BLaER1 treated with 17β-estradiol and CSF1 and Interleukin-3, amounts not matched to agents 10 nM and 100 nM (cell line): Measurements from ENCODE around the gene LSM8.
A peak's percentile ranks its signal among the peaks of the same experiment; 100 is the strongest.

ENCODE experiments used
- H3K27ac ChIP-seq, 11 experiments: shearing (Covaris generic); formaldehyde crosslinking; 2 replicates each; pipeline ENCODE4 v1.8.1; 2022
- H3K27me3 ChIP-seq, 11 experiments: shearing (Covaris generic); formaldehyde crosslinking; 2 replicates each; pipeline ENCODE4 v1.8.1; 2022
- H3K36me3 ChIP-seq, 11 experiments: shearing (Covaris generic); formaldehyde crosslinking; 2 replicates each; pipeline ENCODE4 v1.8.1; 2022
- H3K4me1 ChIP-seq, 10 experiments: shearing (Covaris generic); formaldehyde crosslinking; 2 replicates each; pipeline ENCODE4 v1.8.1; 2022
- H3K4me2 ChIP-seq, 11 experiments: shearing (Covaris generic); formaldehyde crosslinking; 2 replicates each; pipeline ENCODE4 v1.8.1; 2022
- H3K4me3 ChIP-seq, 10 experiments: shearing (Covaris generic); formaldehyde crosslinking; 2 replicates each; pipeline ENCODE4 v1.8.1; 2022
- H3K9ac ChIP-seq, 11 experiments: shearing (Covaris generic); formaldehyde crosslinking; 2 replicates each; pipeline ENCODE4 v1.8.1; 2022
- H3K9me3 ChIP-seq, 11 experiments: shearing (Covaris generic); formaldehyde crosslinking; replicated peaks in 1 of 11; 2 replicates each; pipeline ENCODE4 v1.8.1; 2022
- H4K20me1 ChIP-seq, 11 experiments: shearing (Covaris generic); formaldehyde crosslinking; 2 replicates each; pipeline ENCODE4 v1.8.1; 2022
- Cebpa-rat ChIP-seq, 11 experiments: shearing (Covaris generic); IDR thresholded peaks; 2 replicates each; pipeline ENCODE4 v1.8.1; 2022

The LSM8 gene

DNA sequence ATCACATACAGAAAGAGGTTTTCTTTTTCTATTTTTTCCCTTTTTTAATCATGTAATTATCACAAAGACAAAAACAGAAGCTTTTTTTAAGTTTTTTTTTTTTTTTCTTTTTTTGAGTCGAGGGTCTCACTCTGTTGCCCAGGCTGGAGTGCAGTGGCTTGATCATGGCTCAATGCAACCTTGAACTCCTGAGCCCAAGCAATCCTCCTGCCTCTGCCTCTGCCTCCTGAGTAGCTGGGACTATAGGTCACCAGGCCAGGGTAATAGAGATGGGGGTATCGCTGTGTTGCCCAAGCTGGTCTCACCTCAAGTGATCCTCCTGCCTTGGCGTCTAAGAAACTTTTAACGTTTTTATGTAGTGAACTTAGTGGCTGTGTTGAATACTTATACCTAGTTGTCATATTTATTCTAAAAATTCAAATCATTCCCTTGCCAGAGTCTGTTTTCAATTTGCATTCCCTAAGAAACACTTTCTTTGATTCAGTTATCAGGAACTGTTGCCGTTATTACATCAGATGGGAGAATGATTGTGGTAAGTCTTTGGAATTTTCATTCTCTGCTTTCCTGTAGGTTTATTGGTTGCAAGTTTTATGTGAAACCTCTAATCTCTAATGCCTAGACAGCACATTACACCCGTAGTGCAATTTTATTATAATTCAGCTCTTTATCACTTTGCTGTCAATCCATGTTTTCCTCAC lies 1.3 kb downstream of the LSM8 start:
- peak overlapping the region; percentile 70 to 92 (median 82) for H3K4me3 ChIP-seq
- peaks cover 18 to 39% (median 28%) of the 10 kb centered on the region in 10 experiments for H3K4me1 ChIP-seq
- H3K9ac ChIP-seq: peak overlapping the region; percentile 94 to 99 (median 97)
- TF ChIP-seq Cebpa-rat (IDR thresholded peaks at IDR 0.05): no peak
- no peaks in the 10 kb centered on the region for H3K9me3 ChIP-seq
- peak overlapping the region; percentile 74 to 97 (median 85) for H3K4me2 ChIP-seq
- no peaks in the 10 kb centered on the region for H3K27me3 ChIP-seq
- H4K20me1 ChIP-seq: peaks cover 8 to 39% (median 24%) of the 10 kb centered on the region in 11 experiments; a peak in 14 of 22 replicates
- H3K36me3 ChIP-seq: peaks cover 34 to 53% (median 40%) of the 10 kb centered on the region in 11 experiments
- H3K27ac ChIP-seq: peak overlapping the region; percentile 96 to 99 (median 97); a peak in 19 of 22 replicates

DNA sequence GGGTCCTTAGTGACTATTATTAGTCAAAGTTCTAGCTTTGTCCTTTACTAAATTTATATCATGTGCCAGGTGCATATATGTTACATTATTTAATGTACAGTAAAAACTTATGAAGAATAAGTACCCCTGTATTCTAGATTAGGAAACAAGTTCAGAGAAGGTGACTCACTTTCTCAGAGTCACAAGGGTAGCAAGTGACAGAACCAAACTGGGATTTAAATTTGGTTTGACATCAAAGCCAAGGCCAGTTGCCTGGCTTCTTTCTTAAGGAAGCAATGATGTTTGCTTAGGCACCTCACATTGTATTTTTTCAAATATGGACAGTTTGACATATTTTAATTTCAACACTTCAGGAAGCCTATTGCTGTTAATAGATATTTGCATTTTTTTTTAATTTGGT lies 2.5 kb downstream of the LSM8 start:
- peak overlapping the region in 1 of 11 experiments; percentile 23; a peak in 1 of 22 replicates for H3K9ac ChIP-seq
- H3K9me3 ChIP-seq: no peaks in the 10 kb centered on the region
- peaks cover 46 to 64% (median 51%) of the 10 kb centered on the region in 11 experiments for H3K36me3 ChIP-seq
- H3K4me3 ChIP-seq: peak overlapping the region in 2 of 10 experiments; percentile 70 to 82; a peak in 4 of 20 replicates
- H3K4me2 ChIP-seq: peak overlapping the region in 10 of 11 experiments; percentile 39 to 97 (median 84); a peak in 19 of 22 replicates
- peaks cover 18 to 39% (median 28%) of the 10 kb centered on the region in 10 experiments for H3K4me1 ChIP-seq
- no peak overlapping the region for H3K27ac ChIP-seq
- TF ChIP-seq Cebpa-rat (IDR thresholded peaks at IDR 0.05): no peak
- H4K20me1 ChIP-seq: peaks cover 8 to 48% (median 24%) of the 10 kb centered on the region in 11 experiments; a peak in 15 of 22 replicates
- no peaks in the 10 kb centered on the region for H3K27me3 ChIP-seq

DNA sequence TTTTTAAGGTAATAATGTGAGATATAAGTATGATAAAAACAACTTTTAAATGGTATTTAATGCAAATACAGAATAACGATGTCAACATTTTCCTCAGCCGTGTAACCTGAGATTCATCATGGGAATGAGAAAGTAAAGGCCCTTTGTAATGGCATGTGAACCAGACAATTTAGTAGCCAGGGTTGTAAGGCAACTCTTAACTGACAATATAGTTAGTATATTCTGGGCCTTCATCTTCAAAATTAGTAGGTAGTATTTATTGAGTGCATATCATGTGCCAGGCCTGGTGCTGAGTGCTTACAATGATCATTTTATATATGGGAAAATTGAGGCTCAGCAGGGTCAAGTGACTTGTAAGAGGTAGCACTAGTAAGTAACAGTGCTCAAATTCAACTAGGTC lies 10.6 kb downstream of the LSM8 start:
- Histone ChIP-seq H3K4me3 (no peak overlapping the region), H3K4me2 (no peak overlapping the region), H3K27me3 (no peaks in the 10 kb centered on the region), H4K20me1 (peaks cover 0 to 22% (median 7%) of the 10 kb centered on the region in 11 experiments; a peak in 10 of 22 replicates), H3K4me1 (no peaks in the 10 kb centered on the region), H3K9ac (no peak overlapping the region), H3K9me3 (no peaks in the 10 kb centered on the region), H3K36me3 (peaks cover 24 to 56% (median 43%) of the 10 kb centered on the region in 11 experiments), H3K27ac (no peak overlapping the region)
- no peak for TF ChIP-seq Cebpa-rat (IDR thresholded peaks at IDR 0.05)

DNA sequence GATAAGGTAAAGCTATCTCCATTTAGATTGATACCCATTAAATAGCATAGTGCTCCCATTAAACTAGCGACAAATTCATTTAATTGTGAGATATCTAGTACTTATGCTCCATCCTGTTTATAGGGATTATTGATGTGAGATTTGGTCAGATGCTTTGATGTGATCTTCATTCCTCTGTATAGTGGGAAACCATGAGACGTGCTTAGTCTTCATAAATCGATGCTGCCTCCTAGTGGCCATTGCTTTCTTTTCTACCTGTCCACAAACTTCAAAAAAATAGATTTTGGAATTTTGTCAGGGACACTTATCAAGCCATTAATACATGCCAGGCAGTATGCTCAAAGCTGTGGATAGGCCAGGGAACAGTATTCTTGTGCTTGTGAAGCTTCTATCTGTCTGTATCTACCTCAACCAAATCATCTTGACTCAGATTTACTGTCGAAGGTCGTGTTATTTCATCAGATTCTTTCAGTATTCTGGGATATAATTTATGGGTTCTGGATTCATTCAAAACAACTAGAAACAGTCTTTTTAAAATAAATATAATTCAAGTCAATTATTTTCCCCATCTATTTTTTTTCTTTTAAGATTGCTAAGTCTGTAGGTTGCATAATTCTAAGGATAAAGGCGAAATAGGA lies 12.0 kb downstream of the LSM8 start:
- no peak for TF ChIP-seq Cebpa-rat (IDR thresholded peaks at IDR 0.05)
- no peak overlapping the region for H3K4me2 ChIP-seq

DNA sequence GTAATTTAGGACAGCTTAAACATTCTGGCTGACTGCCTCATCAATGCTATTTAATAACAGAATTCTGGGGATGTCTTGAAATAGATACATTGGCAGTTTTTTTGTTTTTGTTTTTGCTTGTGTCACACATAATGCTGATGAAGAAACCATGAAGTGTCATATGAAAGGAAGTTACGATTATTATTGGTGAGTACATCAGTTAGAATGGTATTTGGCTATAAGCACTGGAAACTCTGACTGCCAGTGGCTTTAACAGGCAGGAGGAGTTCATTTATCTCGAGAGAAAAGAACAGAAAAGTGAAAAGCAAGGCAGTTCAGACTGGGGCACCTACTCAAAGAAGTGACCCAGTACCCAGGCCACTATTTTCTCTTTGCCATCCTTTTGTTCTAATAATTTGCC lies 18.1 kb downstream of the LSM8 start:
- H3K36me3 ChIP-seq: peaks cover 0 to 7% (median 0%) of the 10 kb centered on the region in 11 experiments; a peak in 6 of 22 replicates
- H3K9me3 ChIP-seq: no peaks in the 10 kb centered on the region
- H3K27me3 ChIP-seq: no peaks in the 10 kb centered on the region
- H4K20me1 ChIP-seq: no peaks in the 10 kb centered on the region
- H3K4me3 ChIP-seq: no peak overlapping the region
- TF ChIP-seq Cebpa-rat (IDR thresholded peaks at IDR 0.05): no peak
- peaks cover 0 to 6% (median 0%) of the 10 kb centered on the region in 10 experiments; a peak in 1 of 20 replicates for H3K4me1 ChIP-seq
- no peak overlapping the region for H3K9ac ChIP-seq
- no peak overlapping the region for H3K4me2 ChIP-seq
- no peak overlapping the region for H3K27ac ChIP-seq

More for the DNA sequence above, 12.0 kb downstream of the LSM8 start:
- Histone ChIP-seq H3K27ac (no peak overlapping the region), H3K27me3 (no peaks in the 10 kb centered on the region), H4K20me1 (peaks cover 0 to 19% (median 6%) of the 10 kb centered on the region in 11 experiments; a peak in 7 of 22 replicates), H3K9ac (no peak overlapping the region), H3K4me3 (no peak overlapping the region), H3K9me3 (no peaks in the 10 kb centered on the region), H3K36me3 (peaks cover 12 to 42% (median 29%) of the 10 kb centered on the region in 11 experiments; a peak in 20 of 22 replicates), H3K4me1 (no peaks in the 10 kb centered on the region)

DNA sequence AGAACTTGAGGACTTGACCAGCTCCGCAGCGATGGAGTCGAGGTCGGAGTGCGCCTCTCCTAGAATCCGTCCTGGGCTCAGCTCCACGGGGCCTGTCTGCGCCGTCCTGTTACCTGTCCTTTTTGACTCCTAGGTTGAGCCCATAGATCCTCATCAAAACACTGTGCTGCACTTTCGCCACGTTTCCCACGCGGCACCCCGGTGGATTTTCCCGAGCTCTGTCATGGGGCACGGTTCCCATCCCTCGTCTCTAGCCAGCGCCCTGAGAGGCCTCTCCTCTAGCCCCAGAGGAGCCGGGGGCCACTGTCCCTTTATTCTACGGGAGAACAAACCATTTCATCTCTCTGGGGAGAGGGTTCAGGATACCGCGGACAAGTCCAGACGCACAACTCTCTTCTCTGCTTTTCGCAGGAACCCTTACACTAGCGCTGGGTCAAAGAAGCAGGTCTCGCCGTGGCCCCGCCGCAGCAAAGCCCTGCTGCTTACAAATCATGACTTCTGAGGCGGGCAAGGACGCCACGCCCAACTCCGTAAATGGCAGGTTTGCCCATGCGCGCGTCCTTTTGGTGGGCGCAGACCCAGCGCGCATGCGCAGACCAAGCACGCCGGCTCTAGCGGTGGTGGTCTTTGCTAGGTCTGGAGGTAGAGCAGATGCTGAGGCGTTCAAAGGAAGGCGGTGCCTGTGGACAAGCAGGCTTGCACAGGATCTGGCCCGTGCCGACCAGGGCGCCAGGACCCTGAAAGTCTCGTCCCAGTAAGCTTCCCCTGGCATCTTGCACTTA lies 30.3 kb downstream of the LSM8 start:
- peak overlapping the region; percentile 33 to 74 (median 65) for H3K9ac ChIP-seq
- peak overlapping the region; percentile 48 to 70 (median 58) for H3K4me3 ChIP-seq
- no peaks in the 10 kb centered on the region for H4K20me1 ChIP-seq
- H3K4me2 ChIP-seq: peak overlapping the region; percentile 70 to 88 (median 81)
- no peak for TF ChIP-seq Cebpa-rat (IDR thresholded peaks at IDR 0.05)
- H3K27ac ChIP-seq: peak overlapping the region in 9 of 11 experiments; percentile 10 to 44 (median 31); a peak in 7 of 22 replicates
- no peaks in the 10 kb centered on the region for H3K36me3 ChIP-seq
- no peaks in the 10 kb centered on the region for H3K27me3 ChIP-seq
- peaks cover 0 to 5% (median 0%) of the 10 kb centered on the region in 11 experiments; a peak in 2 of 22 replicates for H3K9me3 ChIP-seq
- H3K4me1 ChIP-seq: peaks cover 0 to 4% (median 0%) of the 10 kb centered on the region in 10 experiments; a peak in 2 of 20 replicates

DNA sequence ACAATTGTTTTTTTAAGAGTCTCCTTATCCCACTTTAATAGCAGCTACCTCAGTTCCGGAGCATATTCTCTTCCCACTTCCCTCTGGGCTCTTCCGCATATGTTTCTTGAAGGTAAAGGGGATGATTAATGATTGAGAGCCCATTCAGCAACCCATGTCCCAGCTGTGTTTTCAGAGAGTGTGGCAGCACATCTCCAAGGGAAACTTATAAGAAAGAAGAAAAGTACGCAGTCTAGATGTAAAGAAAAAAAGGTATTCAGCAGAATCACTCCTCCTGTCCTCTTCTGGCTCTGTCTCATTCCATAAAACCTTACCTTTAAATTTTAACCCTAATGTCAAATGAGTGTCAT lies 30.8 kb downstream of the LSM8 start:
- peak overlapping the region; percentile 70 to 88 (median 81) for H3K4me2 ChIP-seq
- peak overlapping the region; percentile 48 to 70 (median 58) for H3K4me3 ChIP-seq
- H3K9ac ChIP-seq: peak overlapping the region; percentile 33 to 74 (median 65); a peak in 21 of 22 replicates
- H3K27me3 ChIP-seq: no peaks in the 10 kb centered on the region
- H4K20me1 ChIP-seq: no peaks in the 10 kb centered on the region
- peak overlapping the region in 5 of 11 experiments; percentile 10 to 44 (median 31); a peak in 2 of 22 replicates for H3K27ac ChIP-seq
- H3K36me3 ChIP-seq: no peaks in the 10 kb centered on the region
- no peak for TF ChIP-seq Cebpa-rat (IDR thresholded peaks at IDR 0.05)
- H3K4me1 ChIP-seq: peaks cover 0 to 4% (median 0%) of the 10 kb centered on the region in 10 experiments; a peak in 2 of 20 replicates
- peaks cover 0 to 5% (median 0%) of the 10 kb centered on the region in 11 experiments; a peak in 2 of 22 replicates for H3K9me3 ChIP-seq

DNA sequence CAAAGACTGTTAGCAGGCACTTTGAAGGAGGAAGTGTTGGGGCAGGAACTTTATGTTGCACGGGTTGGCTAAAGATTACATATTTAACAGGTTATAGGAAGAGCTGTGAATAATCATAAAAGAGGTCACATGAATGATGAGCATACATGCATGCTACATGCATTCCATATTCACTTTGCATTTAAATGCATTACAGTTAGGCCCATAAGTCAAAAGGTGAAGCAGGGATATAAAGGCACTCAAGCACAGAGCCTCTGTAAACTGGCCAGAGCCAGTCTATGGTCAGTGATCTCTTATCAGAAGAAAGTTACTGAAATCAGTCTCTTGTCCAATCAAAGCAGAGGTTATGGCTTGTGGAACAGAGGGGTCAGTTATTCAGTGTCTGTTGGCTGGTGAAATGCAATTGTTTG lies 33.3 kb downstream of the LSM8 start:
- H3K4me2 ChIP-seq: no peak overlapping the region
- H3K9ac ChIP-seq: no peak overlapping the region
- H4K20me1 ChIP-seq: no peaks in the 10 kb centered on the region
- TF ChIP-seq Cebpa-rat (IDR thresholded peaks at IDR 0.05): no peak
- peaks cover 0 to 5% (median 0%) of the 10 kb centered on the region in 11 experiments; a peak in 2 of 22 replicates for H3K9me3 ChIP-seq
- peaks cover 0 to 4% (median 0%) of the 10 kb centered on the region in 10 experiments; a peak in 2 of 20 replicates for H3K4me1 ChIP-seq
- H3K4me3 ChIP-seq: no peak overlapping the region
- H3K27me3 ChIP-seq: no peaks in the 10 kb centered on the region
- no peak overlapping the region for H3K27ac ChIP-seq
- H3K36me3 ChIP-seq: no peaks in the 10 kb centered on the region
